ENCODE data around the gene RELN.

DNA sequence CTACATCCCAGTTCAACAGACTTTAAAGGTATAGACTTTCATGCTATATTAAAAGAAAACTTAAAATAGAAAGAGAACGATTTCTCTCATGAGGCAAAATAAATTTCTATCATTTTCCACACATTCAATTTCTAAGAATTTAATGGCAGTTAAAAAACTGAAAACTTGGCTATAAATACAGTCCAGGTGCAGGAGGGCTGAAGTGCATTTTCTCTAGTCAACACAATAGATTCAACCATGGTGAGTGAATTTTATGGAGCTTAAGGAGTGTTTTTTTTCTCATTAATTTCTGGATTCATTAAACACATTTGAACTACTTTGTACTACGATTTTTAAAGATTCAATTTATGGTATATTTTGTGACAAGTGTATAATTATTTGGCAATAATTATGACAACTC, 302.7 kb downstream of the RELN start:
- TF ChIP-seq FOXM1 (IDR thresholded peaks at IDR 0.05; ENCODE audit: borderline replicate concordance) = no peak
- TF ChIP-seq FOXK2 (IDR thresholded peaks at IDR 0.05) = no peak
- TF ChIP-seq SP1 (IDR thresholded peaks at IDR 0.05) = no peak
- no peak for TF ChIP-seq NFRKB (IDR thresholded peaks at IDR 0.05)
- TF ChIP-seq ELF4 (IDR thresholded peaks at IDR 0.05) = no peak
- TF ChIP-seq BHLHE40 (IDR thresholded peaks at IDR 0.05; ENCODE audit: borderline replicate concordance) = no peak
- no peak for TF ChIP-seq SUZ12 (IDR thresholded peaks at IDR 0.05)

Measured in HEK293T (cell line).